NT2/D1 (cell line): ENCODE measurements around the gene MSANTD2.
A peak's percentile ranks its signal among the peaks of the same experiment; 100 is the strongest.

Experiments
- DNase-seq: peaks from one replicate; pipeline ENCODE4 v3.0.0-alpha.2; 2011; ENCODE audit warnings: low read depth, low spot score
- H3K27me3 ChIP-seq: 2 replicates; pipeline ENCODE4 v1.6.0; 2011; ENCODE audit warnings: mild to moderate bottlenecking; ENCODE audit not compliant: insufficient read length, insufficient read depth
- H3K36me3 ChIP-seq: 2 replicates; pipeline ENCODE4 v1.6.1; 2011; ENCODE audit warnings: mild to moderate bottlenecking, low read length, mixed read lengths; ENCODE audit not compliant: insufficient read depth, insufficient read length
- H3K4me1 ChIP-seq: 2 replicates; pipeline ENCODE4 v1.5.1; 2011; ENCODE audit not compliant: insufficient read depth, insufficient read length
- H3K4me3 ChIP-seq: 2 replicates; pipeline ENCODE4 v1.5.1; 2011; ENCODE audit warnings: low read depth; ENCODE audit not compliant: insufficient read length
- H3K9ac ChIP-seq: 2 replicates; pipeline ENCODE4 v1.6.0; 2011; ENCODE audit warnings: low read depth; ENCODE audit not compliant: insufficient read length
- H3K9me3 ChIP-seq: 2 replicates; pipeline ENCODE4 v1.5.1; 2011; ENCODE audit warnings: mild to moderate bottlenecking, low read length; ENCODE audit not compliant: insufficient read depth
- SUZ12 ChIP-seq: IDR thresholded peaks from 2 replicates; pipeline ENCODE4 v1.6.1; 2011; ENCODE audit not compliant: insufficient read length, insufficient read depth; ENCODE audit errors: extremely low read depth
- YY1 ChIP-seq: IDR thresholded peaks from 2 replicates; pipeline ENCODE4 v1.6.1; 2011; ENCODE audit not compliant: insufficient read length, insufficient read depth
- ZNF274 ChIP-seq: IDR thresholded peaks from 2 replicates; pipeline ENCODE4 v1.6.1; 2011; ENCODE audit warnings: mild to moderate bottlenecking, low read depth, low read length

The MSANTD2 gene

DNA sequence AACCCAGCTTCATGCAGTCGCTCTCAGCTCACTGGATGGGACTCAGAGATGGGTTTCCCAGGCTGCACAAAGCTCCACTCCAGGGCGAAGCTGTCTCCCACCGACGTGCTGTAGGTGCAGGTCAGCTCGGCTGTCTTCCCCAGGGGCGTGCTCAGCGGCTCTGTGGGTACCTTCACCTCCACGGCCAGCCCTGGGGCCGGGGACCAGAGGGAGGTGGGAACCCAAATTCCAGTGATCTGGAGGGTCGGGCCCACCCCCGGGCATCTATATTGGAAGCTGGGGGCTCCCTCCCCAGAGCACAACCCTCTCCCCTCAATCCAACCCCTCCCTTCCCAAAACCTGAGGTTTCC lies 48.8 kb downstream of the MSANTD2 start:
- TF ChIP-seq YY1 = no peak
- TF ChIP-seq ZNF274 = no peak
- TF ChIP-seq SUZ12 = no peak
- Histone ChIP-seq H3K36me3 (no peaks in the 10 kb centered on the region), H3K9ac (no peak overlapping the region), H3K4me1 (peaks cover 4% of the 10 kb centered on the region), H3K9me3 (no peaks in the 10 kb centered on the region), H3K27me3 (peaks cover 13% of the 10 kb centered on the region), H3K4me3 (no peak overlapping the region)
- DNase-seq = no peak

DNA sequence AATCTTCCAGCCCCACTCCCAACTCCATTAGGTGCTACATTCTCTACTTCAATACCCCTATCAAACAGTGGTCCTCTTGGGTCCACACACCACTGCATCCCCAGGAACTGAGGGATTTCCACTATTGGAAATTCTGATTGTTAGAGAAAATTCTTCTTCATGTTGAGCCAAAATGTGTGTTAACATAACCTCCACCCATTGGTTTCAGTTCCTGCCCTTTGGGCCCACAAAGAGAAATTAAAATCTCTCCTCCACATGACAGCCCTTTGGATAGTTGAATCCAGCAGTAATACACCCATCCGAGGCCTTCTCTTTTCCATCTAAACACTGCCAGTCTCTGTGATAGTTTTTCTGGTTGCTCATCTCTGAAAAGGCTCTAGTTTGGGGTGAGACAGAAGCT lies 50.3 kb downstream of the MSANTD2 start:
- TF ChIP-seq ZNF274 (no peak), SUZ12 (no peak), YY1 (no peak)
- H3K4me1 ChIP-seq = peaks cover 8% of the 10 kb centered on the region
- peaks cover 28% of the 10 kb centered on the region for H3K27me3 ChIP-seq
- no peak overlapping the region for H3K9ac ChIP-seq
- no peaks in the 10 kb centered on the region for H3K36me3 ChIP-seq
- H3K9me3 ChIP-seq = no peaks in the 10 kb centered on the region
- DNase-seq = no peak
- H3K4me3 ChIP-seq = no peak overlapping the region

DNA sequence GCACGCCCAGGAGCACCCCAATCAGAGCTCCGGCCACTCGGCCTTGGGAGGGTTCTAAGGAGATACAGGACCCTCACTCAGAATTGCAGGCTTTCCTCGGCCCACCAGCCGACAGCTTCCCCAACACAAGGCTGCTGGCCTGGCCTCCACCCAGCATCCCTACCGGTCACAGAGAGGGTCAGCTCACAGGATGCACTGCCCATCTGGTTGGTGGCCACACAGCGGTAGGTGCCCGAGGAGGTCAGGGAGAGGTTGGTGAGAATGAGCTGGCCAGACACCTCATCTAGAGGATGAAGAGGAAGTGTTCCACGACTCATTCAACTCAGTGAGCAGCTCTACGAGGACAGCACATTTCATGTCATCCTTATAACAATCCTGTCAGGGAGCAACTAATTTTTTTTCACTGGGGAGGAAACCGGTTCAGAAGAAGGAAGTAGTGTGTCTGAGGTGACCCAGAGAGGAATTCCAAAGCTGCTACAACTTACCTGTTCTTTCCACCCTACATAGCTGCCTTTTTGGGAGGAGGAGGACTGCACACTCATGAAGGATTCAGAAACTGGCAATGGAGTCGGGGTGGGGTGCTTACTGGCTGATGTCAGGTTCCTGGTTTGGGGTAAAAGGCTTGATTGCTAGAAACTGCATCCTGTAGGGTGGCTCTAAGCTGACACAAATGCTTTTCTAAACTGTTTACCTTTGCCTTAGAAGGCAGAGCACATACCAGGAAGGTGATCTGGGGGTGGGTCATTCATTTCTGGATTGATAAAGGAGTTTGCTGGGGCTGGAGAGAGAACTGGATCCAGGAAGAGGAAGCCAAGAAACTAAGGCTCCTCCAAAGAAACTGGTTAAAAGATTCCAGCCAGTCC lies 51.5 kb downstream of the MSANTD2 start:
- H3K9me3 ChIP-seq = no peaks in the 10 kb centered on the region
- no peak overlapping the region for H3K4me3 ChIP-seq
- DNase-seq = no peak
- H3K9ac ChIP-seq = no peak overlapping the region
- H3K27me3 ChIP-seq = peaks cover 40% of the 10 kb centered on the region
- no peak for TF ChIP-seq SUZ12
- TF ChIP-seq YY1 = no peak
- TF ChIP-seq ZNF274 = no peak
- peaks cover 9% of the 10 kb centered on the region for H3K4me1 ChIP-seq
- H3K36me3 ChIP-seq = no peaks in the 10 kb centered on the region

DNA sequence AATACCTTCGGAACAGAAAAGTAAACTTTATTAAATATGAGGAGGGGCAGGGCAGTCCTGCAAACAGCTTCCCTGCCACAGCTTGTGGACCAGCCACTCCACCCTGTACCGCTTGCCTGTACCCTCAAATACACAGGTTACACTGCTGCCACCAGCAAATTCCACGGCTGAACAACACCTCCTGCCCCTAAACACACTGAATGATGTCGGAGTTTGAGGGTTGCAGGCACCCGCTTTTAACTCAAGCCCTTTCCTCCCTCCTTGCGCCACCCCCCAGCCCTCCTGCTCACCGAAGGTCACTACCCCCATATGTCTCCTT lies 52.1 kb downstream of the MSANTD2 start:
- no peak for DNase-seq
- no peak overlapping the region for H3K9ac ChIP-seq
- peaks cover 9% of the 10 kb centered on the region for H3K4me1 ChIP-seq
- no peaks in the 10 kb centered on the region for H3K36me3 ChIP-seq
- TF ChIP-seq ZNF274 (no peak), YY1 (no peak), SUZ12 (no peak)
- H3K9me3 ChIP-seq = no peaks in the 10 kb centered on the region
- H3K4me3 ChIP-seq = no peak overlapping the region
- peaks cover 46% of the 10 kb centered on the region for H3K27me3 ChIP-seq

DNA sequence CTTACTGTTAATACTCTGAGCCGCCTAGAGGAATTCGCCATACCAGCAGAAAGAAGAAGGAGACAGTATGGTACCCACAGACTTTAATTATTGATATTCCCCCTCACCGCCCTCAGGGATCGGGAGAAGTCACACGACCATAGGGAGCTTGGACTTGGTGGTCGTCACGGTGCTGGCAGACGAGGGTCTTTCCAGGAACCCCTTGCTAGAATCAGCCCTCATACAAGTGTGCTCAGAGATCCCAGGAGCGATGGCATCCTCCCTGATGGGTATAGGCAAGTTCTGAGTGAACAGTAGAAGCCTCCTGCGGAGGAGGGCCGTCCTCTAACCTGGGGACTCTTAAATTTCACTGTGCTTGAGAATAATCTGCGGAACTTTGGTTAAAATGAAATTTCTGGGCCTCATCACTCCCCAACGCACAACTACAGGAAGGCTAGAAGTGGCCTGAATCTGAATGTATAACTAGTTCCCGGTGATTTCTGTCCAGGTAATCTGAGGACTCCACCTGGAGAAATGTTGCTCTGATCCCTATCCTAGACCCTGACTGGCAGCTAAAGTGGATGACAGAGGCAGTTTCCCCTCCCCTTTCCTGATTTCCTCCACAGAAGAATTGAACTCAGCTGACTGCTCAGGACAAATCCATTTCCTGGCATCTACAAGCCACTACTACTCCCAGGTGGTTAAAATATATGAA lies 52.7 kb downstream of the MSANTD2 start:
- DNase-seq = no peak
- peaks cover 9% of the 10 kb centered on the region for H3K4me1 ChIP-seq
- no peak overlapping the region for H3K4me3 ChIP-seq
- H3K9ac ChIP-seq = no peak overlapping the region
- no peaks in the 10 kb centered on the region for H3K36me3 ChIP-seq
- peaks cover 51% of the 10 kb centered on the region for H3K27me3 ChIP-seq
- no peaks in the 10 kb centered on the region for H3K9me3 ChIP-seq
- no peak for TF ChIP-seq ZNF274
- no peak for TF ChIP-seq YY1
- TF ChIP-seq SUZ12 = no peak

DNA sequence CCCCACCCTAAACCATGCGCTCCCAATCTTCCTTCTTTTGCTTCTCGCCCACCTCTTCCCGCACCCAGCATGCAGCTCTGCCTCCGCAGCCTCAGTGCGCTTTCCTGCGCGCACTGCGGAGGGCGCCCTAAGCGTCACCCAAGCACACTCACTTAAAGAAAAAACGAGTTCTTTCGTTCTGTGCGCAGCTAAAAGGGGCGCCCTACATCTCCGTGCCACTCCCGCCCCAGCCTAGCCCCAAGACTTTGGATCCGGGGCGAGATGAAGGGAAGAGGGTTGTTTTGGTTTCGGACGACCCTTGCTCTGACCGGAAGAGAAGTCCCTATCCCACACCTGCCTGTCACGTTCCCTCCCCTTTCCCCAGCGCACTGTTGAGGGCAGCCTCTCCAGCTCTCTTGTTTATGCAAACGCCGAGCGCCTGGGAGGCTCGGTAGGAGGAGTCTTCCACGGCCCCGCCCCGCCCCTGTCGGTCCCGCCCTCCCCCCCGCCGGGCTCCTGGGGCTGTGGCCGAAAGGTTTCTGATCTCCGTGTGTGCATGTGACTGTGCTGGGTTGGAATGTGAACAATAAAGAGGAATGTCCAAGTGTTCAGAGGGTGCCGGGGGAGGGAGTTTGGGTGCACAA lies 53.5 kb downstream of the MSANTD2 start:
- DNase-seq = peak; percentile 72

DNA sequence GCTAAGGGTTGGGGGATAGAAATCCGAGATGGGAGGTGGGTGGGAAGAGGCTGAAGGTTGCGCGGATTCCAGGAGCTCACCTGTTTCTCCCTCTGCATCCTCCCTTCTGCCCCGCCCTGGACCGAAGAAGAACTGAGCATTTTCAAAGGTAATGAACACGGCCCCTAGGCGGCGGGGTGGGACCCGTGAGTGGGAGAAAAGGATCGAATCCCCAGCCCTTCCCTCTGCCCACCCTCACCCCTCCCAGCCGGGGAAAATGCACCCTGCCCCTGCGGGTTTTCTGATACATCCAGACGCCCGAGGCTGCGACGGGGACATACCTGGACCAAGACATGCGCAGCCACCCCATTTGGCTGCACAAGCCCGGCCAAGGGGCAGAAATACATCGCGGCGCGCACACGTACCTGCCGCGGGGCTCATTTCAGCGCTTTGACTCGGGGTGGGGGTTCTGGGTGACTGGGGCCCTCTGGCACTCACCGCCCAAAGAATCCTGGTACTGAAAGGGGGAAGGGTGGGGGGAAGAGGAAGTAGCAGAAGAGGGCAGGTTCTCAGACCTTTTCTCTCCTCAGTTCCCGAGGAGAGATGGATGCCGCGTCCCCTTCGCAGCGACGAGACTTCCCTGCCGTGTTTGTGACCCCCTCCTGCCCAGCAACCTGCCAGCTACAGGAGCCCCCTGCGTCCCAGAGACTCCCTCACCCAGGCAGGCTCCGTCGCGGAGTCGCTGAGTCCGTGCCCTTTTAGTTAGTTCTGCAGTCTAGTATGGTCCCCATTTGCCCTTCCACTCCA lies 54.2 kb downstream of the MSANTD2 start:
- DNase-seq = no peak
- no peak for TF ChIP-seq SUZ12
- TF ChIP-seq YY1 = no peak
- no peak for TF ChIP-seq ZNF274
- Histone ChIP-seq H3K27me3 (peaks cover 67% of the 10 kb centered on the region), H3K9ac (peak overlapping the region; percentile 78), H3K4me1 (peaks cover 9% of the 10 kb centered on the region), H3K4me3 (peak overlapping the region; percentile 65), H3K36me3 (no peaks in the 10 kb centered on the region), H3K9me3 (no peaks in the 10 kb centered on the region)

More for the DNA sequence above, 53.5 kb downstream of the MSANTD2 start:
- Histone ChIP-seq H3K9ac (peak overlapping the region; percentile 78), H3K4me1 (peaks cover 9% of the 10 kb centered on the region), H3K4me3 (peak overlapping the region; percentile 65), H3K9me3 (no peaks in the 10 kb centered on the region), H3K36me3 (no peaks in the 10 kb centered on the region), H3K27me3 (peaks cover 60% of the 10 kb centered on the region)
- TF ChIP-seq ZNF274 = no peak
